K562 (cell line): ENCODE measurements around the gene SNX9. TPM values are rescaled to one million over a fixed set of nuclear protein-coding genes. Genes with fewer than 3 reads are reported as not detected.

ENCODE experiments used
- CCNT2 ChIP-seq: IDR thresholded peaks from 2 replicates; pipeline ENCODE4 v1.6.1; 2011; ENCODE audit warnings: borderline replicate concordance, low read depth, mild to moderate bottlenecking, moderate library complexity, mixed read lengths, low read length; ENCODE audit not compliant: insufficient read length; ENCODE audit errors: extremely low read depth
- ETV5 ChIP-seq: sonication (generic); formaldehyde crosslinking; IDR thresholded peaks from 2 replicates; pipeline ENCODE4 v1.4.0; 2020; ENCODE audit warnings: low read depth, mild to moderate bottlenecking, missing genetic modification reagents
- FOXP1 ChIP-seq: sonication (generic); formaldehyde crosslinking; IDR thresholded peaks from 2 replicates; pipeline ENCODE4 v1.8.0; 2022; ENCODE audit warnings: mild to moderate bottlenecking, missing genetic modification reagents
- HDAC1 ChIP-seq, 2 experiments: fragments of 450-650 bp; IDR thresholded peaks; 2 replicates each; pipeline ENCODE4 v1.6.1; 2016 to 2017; ENCODE audit warnings: inconsistent platforms in 1 of 2, mild to moderate bottlenecking in 1 of 2, moderate library complexity in 1 of 2
- KDM1A ChIP-seq, 2 experiments: fragments of 450-650 bp; IDR thresholded peaks; 2 replicates each; pipeline ENCODE4 v1.6.1; 2016; ENCODE audit warnings: mild to moderate bottlenecking in 2 of 2
- KDM2B ChIP-seq: fragments of 250-450 bp; sonication (Bioruptor Pico); IDR thresholded peaks from 2 replicates; pipeline ENCODE4 v1.8.0; 2021; ENCODE audit warnings: mild to moderate bottlenecking, moderate library complexity
- KLF1 ChIP-seq: fragments of 450-650 bp; IDR thresholded peaks from 2 replicates; pipeline ENCODE4 v1.6.1; 2016; ENCODE audit warnings: missing genetic modification characterization, missing compliant biosample characterization
- L3MBTL2 ChIP-seq: fragments of 450-650 bp; IDR thresholded peaks from 2 replicates; pipeline ENCODE4 v1.6.1; 2016; ENCODE audit warnings: mild to moderate bottlenecking, moderate library complexity
- MNT ChIP-seq, 2 experiments: fragments of 450-650 bp; conservative IDR thresholded peaks; 2 replicates each; pipeline ENCODE4 v1.6.1; 2017; ENCODE audit warnings: mild to moderate bottlenecking in 2 of 2, moderate library complexity in 2 of 2
- PRPF4 ChIP-seq: fragments of 200-400 bp; formaldehyde crosslinking; IDR thresholded peaks from one replicate; pipeline ENCODE4 v1.6.1; 2017; ENCODE audit warnings: low read length, low read depth, mild to moderate bottlenecking; ENCODE audit not compliant: insufficient read depth, poor library complexity, severe bottlenecking
- REST ChIP-seq, 2 experiments: fragments of 450-650 bp; formaldehyde crosslinking in 1 of 2; IDR thresholded peaks; 2 replicates each; pipeline versions ENCODE4 v1.4.0 to v1.6.1; 2014 to 2020; ENCODE audit warnings: mild to moderate bottlenecking in 2 of 2, borderline replicate concordance in 1 of 2, low read depth in 1 of 2
- TFAP4 ChIP-seq: sonication (generic); formaldehyde crosslinking; IDR thresholded peaks from 2 replicates; pipeline ENCODE4 v1.8.0; 2022; ENCODE audit warnings: missing genetic modification reagents, mild to moderate bottlenecking, moderate library complexity, borderline replicate concordance
- ZNF165 ChIP-seq: fragments of 250-450 bp; sonication (Bioruptor Pico); IDR thresholded peaks from 2 replicates; pipeline ENCODE4 v1.4.0; 2020; ENCODE audit warnings: borderline replicate concordance
- ZNF766 ChIP-seq: fragments of 200-800 bp; sonication (Bioruptor generic); conservative IDR thresholded peaks from 2 replicates; pipeline ENCODE4 v1.6.1; 2016; ENCODE audit warnings: missing genetic modification characterization, missing compliant biosample characterization
- polyA plus RNA-seq, 8 experiments: library from polyadenylated mRNA; depleted of rRNA in 4 of 8; stranded (reverse) in 5 of 8; unstranded in 3 of 8; fragments of >200 nt; fragmentation: Nextera tagmentation in 2 of 8; fragmentation: Illumina TruSeq in 1 of 8; extraction: Ambion mirVana in 2 of 8; extraction: Trizol in 1 of 8; gene quantifications; 2 replicates each; pipeline versions ENCODE4 v1.2.1 to v1.2.3, GENCODE V29; 2011 to 2014; ENCODE audit warnings: inconsistent platforms in 1 of 8, missing spikeins in 1 of 8
- total RNA-seq, 7 experiments: library from RNA; depleted of rRNA in 6 of 7; stranded (reverse); fragments of >200 nt in 6 of 7; fragmentation: Illumina TruSeq in 2 of 7; extraction: Trizol in 2 of 7; gene quantifications; 2 replicates each; pipeline versions ENCODE4 v1.2.1 to v1.2.3, GENCODE V29; 2011 to 2021; ENCODE audit warnings: low replicate concordance in 1 of 7
- TF ChIP-seq, protein P1 (sequence below): fragments of 250-450 bp; sonication (Bioruptor Pico); IDR thresholded peaks from 2 replicates; pipeline ENCODE4 v1.9.0; 2021; ENCODE audit warnings: mild to moderate bottlenecking

SNX9 gene
- total and polyA plus RNA-seq, 9 of the 15 experiments (the other 6 are each of a cell fraction or from before 2014, with no cell fraction given): 6.0 to 81.7 (median 57.1) TPM

DNA sequence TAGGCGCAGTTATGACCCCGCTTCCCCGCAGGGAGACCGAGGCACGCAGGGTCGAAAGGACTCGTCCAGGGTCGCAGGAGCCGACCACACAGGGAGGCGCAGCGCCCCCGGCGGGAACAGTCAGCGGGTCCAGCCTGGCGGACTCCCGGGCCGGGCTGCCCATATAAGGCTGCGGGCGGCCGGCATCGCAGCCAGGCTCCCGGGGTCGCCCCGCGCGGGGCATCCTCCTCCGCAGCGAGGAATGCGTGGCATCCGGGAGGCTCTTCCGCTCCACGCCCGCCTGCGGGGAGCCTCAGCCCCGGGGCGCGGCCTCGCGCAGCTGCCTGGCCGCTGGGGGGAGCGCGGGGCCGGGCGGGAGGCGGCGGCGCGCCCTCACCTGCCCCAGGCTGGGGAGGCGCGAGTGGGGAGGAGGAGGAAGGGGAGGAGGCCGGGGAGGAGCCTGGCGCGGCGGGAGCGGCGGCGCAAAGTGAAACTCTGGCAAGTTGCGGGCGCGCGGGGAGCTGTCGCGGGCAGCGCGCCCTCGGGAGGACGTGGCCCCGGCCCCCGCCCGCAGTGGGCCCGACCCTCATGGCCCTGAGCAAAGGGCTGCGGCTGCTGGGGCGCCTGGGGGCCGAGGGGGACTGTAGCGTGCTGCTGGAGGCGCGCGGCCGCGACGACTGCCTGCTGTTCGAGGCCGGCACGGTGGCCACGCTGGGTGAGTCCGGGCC lies 158.5 kb downstream of the SNX9 start, which contains the start of gene SYNJ2 (continued):
- TF ChIP-seq TFAP4 (CRISPR knock-in tag) (0 out of 2 replicates have a peak, but pooled peaks have one; percentile 61), ZNF766 (CRISPR knock-in tag) (peak; percentile 65; the same call in 1 of the 2 replicates), HDAC1 (IDR thresholded peaks at IDR 0.05) (0 out of 4 replicates have a peak, but pooled peaks of 1 of the 2 experiments have one; percentile 14), L3MBTL2 (peak; percentile 86), KLF1 (tag) (peak; percentile 97), ZNF165 (CRISPR knock-in tag) (no peak), REST (IDR thresholded peaks at IDR 0.05; ENCODE audit: borderline replicate concordance) (peak; percentile 53; the same call in 1 of the 2 replicates), REST (CRISPR knock-in tag; IDR thresholded peaks at IDR 0.05; ENCODE audit: low read depth) (no peak; the same call in 1 of the 2 replicates), CCNT2 (peak; percentile 94), FOXP1 (CRISPR knock-in tag) (no peak), MNT (conservative IDR thresholded peaks at IDR 0.05) (no peak), KDM1A (IDR thresholded peaks at IDR 0.05) (no peak), PRPF4 (peak; percentile 50), ETV5 (CRISPR knock-in tag) (no peak), KDM2B (peak; percentile 72; the same call in 1 of the 2 replicates)
- TF ChIP-seq, protein P1, sequence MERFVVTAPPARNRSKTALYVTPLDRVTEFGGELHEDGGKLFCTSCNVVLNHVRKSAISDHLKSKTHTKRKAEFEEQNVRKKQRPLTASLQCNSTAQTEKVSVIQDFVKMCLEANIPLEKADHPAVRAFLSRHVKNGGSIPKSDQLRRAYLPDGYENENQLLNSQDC: peak; percentile 11; the same call in 1 of the 2 replicates
